Activated CD8-positive, alpha-beta memory T cell treated with anti-CD3 and anti-CD28 coated beads, Interleukin-2, amount 50 U/mL, for 24 hours (primary cell): ENCODE results near the gene TADA2B.

Experiments
- DNase-seq: peaks from one replicate; pipeline ENCODE4 v3.0.0-alpha.2; 2020; ENCODE audit errors: extremely low read depth

TADA2B gene

DNA sequence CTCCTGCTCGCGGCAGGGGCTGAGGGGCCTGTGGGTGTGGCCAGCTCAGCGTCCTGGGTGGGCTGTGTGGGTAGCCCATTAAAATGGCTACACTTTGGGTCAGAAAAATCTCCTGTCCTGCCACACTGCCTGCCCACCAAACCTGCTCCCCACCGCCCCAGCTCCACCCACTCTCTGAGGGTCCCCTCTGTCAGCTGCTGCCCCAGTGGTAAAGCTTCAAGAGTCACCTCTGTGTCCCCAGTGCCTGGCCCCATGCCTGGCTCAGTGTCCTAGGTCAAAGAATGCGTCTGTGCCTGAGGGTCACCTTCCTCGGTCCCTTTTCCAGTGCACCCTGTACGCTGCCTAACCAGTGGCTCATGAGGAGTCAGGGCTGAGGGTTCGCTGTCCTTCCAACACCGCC lies 24.9 kb upstream of the TADA2B start:
- DNase-seq, result no peak

- DNase-seq, result no peak
Observed at GRCh38 chr4:7019367-7019766, 23.8 kb upstream of the TADA2B start.

GRCh38 chr4:7020290-7020689 lies 22.9 kb upstream of the TADA2B start:
- no peak for DNase-seq

- no peak for DNase-seq
Observed at GRCh38 chr4:7020856-7021255, 22.3 kb upstream of the TADA2B start.

DNA sequence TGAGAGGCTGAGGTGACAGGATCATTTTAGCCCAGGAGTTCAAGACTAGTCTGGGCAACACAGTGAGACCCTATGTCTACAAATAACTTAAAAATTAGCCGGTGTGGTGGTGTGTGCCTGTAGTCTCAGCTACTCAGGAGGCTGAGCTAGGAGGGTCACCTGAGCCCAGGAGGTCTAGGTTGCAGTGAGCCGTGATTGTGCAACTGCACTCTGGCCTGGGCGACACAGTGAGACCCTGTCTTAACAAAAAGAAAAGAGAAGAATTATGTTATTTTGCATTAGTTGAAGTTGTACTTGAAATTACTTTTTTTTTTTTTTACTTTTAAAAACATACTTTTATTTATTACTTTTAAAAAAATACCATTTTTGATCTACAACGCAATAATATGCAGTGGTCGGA lies 21.8 kb upstream of the TADA2B start:
- DNase-seq, result no peak

- DNase-seq, result no peak
Observed at GRCh38 chr4:7021930-7022664, 21.1 kb upstream of the TADA2B start.

DNA sequence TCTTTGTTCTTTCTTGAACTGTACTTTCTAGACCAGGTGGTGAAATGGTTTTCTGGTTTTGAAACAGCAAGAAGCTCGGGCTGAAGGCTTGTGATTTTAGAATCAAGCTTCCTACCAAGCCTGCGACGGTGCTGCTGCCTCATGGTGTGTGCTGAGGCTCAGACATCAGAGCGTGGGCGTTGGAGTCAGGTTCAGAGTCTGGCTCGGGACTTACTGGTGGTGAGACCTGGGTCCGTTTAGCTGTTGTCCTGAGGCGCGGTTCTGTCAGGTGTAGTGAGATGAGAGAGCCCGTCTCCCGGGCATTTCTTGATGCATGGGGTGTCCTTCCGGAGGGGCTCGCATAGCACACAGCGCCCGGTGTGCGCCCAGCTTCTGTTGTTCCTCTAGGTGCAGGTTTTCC lies 19.7 kb upstream of the TADA2B start:
- DNase-seq, result no peak

GRCh38 chr4:7023901-7024300 lies 19.3 kb upstream of the TADA2B start:
- no peak for DNase-seq

GRCh38 chr4:7024336-7024890 lies 18.8 kb upstream of the TADA2B start:
- DNase-seq, result no peak

DNA sequence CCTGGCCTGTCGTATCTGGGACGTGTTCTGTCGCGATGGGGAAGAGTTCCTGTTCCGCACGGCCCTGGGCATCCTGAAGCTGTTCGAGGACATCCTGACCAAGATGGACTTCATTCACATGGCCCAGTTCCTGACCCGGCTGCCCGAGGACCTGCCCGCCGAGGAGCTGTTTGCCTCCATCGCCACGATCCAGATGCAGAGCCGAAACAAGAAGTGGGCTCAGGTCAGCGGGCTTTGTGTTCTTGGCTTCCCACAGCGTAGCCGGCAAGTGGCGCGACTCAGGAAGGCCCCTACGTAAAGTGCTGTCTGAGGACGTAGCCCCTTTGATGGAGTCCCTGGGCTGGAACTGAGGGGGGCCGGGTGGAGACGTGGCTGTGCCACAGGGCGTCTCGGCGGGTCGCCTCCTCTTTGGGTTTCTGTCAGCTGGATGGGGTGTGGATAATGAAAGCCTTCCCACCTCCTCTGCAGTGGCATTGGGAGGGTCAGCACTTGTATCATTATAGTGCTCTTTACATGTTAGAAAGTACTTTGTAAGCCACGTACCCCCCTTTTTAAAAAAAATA lies 18.1 kb upstream of the TADA2B start:
- DNase-seq, result no peak

DNA sequence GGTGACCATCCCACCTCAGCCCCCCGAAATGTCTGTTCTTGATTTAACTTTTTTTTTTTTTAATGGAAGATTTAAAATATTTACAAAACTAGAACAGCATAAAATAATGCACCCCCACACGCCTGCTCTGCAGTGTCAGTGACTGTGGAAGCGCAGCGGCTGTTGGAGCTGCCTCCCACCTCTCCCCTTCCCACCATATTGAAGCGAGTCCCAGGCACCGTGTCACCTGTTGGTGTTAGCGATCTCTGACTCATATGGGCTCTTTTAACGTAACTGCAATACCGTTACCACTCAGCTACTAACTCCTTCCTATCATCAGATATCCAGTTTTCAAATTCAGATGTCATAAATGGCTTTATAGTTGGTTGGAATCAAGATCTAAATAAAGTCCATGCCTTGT lies 17.1 kb upstream of the TADA2B start:
- DNase-seq, result no peak

DNA sequence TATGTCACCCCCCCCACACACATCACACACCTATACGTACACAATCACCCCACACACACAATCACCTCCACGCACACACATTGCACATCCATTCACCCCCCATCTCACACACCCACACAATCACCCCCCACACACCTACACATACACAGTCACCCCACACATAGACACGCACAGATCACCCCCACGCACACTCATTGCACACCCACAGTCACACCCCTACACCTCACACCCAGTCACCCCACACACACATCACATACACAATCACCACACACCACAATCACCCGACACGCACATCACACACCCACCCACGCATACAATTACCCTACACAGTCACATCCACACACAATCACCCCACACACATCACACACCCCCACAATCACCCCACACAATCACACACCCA lies 15.9 kb upstream of the TADA2B start:
- no peak for DNase-seq

- DNase-seq, result no peak
Observed at GRCh38 chr4:7027913-7028312, 15.3 kb upstream of the TADA2B start.

DNA sequence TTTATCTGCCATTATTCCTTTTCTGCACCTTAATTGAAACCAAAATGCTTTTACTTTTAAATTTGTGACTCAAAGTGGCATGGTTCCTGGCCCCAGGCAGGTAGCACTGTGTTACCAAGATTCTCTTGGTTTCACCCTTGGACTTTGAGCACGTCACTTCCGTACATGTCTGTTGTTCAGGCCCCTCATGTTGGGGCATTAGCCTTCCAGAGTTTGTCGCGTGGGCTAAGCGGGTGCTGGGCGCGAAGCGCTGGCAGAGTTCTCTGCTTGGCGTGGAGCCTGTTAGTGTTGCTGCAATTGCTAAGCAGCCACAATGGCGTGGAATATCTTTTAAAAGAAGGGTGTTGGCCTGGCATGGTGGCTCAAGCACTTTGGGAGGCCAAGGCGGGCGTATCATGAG lies 14.0 kb upstream of the TADA2B start:
- DNase-seq, result no peak

GRCh38 chr4:7029921-7030320 lies 13.3 kb upstream of the TADA2B start:
- no peak for DNase-seq

DNA sequence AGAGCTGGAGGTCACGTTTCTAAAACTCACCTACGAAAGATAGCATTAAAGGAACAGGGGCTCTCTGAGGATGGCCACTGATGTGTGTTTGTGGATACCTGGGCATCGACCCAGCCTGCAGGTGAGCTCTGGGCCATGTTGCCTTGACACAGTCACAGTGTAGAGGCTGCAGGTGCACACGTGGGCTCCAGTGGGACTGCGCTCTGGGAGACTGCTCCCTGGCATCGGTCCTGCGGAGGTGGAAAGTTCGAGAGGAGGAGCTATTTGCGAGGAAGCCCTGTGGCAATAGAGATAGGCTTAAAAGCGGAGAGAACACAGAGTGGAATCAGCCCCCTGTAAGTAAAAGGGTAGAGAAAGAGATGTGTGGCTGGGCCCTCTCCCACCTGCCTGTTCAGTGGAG lies 12.3 kb upstream of the TADA2B start:
- DNase-seq, result no peak

GRCh38 chr4:7031558-7032449 lies 11.4 kb upstream of the TADA2B start:
- no peak for DNase-seq

DNA sequence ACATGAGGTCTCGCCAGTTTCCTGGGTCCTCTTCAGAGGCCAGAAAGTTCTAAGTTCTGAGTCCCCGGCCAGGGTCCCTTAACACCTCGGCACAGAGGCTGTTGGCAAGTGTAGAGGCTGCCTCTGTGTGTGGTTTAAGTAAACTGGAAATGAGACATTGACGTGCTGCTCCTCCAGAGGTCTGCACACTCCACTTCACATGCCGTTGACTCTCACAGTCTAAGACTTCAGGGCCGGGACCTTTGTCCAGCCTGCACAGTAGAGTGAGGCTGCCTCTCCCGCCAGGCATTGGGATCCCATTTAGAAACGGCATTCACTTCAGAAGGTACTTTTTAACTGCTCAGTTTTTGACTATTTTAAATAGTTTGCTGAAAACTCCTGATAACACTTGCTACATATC lies 10.6 kb upstream of the TADA2B start:
- no peak for DNase-seq

DNA sequence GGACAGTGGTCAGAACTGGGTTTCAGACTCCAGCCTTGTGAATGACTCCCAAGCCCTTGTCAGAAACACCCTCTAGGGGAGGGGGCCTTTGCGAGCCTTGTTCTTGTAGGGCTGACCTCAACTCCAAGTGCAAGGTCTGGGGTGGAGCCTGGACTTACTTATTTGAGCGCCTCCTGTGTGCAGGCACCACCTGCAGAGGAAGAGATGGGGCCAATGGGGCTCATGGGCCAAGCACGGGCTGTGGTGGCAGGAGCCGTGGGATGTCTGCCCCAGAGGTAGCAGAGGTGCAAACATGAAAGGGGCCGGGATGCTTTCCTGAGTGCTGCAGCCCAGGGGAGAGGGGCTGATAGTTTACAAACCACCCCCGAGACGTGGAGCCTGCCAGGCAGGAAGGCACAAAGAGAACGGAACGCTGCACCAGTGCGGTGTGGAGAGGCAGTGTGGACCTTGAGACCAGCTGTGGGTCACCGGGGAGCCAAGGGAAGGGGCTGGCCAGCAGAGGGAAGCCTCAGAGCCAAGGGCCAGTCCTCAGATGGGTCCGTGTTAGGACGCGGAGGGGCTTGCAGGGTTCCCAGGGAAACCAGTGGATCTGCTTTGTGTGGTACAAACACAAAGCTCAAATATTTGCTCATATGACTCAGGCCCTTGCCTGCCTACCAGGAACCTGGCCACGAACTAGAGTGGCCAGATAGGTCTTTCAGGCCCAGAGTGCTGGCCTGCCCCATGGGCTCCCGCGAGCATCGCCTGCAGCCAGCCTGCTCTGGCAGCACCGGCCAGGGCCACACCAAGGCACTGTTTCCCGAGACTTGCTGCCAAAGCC lies 8.7 kb upstream of the TADA2B start:
- DNase-seq, result no peak

DNA sequence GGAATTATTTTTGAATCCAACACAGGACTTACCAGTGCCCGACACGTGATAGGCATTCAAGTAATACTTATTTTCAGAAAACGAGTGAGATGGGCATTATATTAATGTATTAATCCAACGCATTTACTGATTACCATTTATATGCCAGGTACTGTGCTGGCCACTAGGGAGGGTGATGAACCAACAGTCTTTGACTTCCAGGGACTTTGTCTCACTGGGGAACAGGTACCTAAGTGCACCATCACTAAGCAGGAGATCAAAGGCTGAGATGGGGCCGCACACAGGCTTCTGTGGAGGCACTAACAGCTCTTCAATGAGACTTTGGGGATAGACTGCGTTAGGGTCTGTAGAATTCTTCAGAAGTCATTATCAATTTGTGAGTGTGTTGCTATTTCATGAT lies 5.7 kb upstream of the TADA2B start:
- DNase-seq, result no peak

- no peak for DNase-seq
Observed at GRCh38 chr4:7040765-7041164, 2.4 kb upstream of the TADA2B start.

- DNase-seq, result no peak
Observed at GRCh38 chr4:7041246-7041645, 1.9 kb upstream of the TADA2B start.
